K562 (cell line): ENCODE measurements around the gene KPTN. TPM values are rescaled to one million over a fixed set of nuclear protein-coding genes. Genes with fewer than 3 reads are reported as not detected.

Experiments
- BRCA1 ChIP-seq, 2 experiments: fragments of 450-650 bp in 1 of 2; sonication (generic) in 1 of 2; formaldehyde crosslinking in 1 of 2; IDR thresholded peaks; 2 replicates each; pipeline versions ENCODE4 v1.5.0 to v1.6.1; 2017 to 2020; ENCODE audit warnings: mild to moderate bottlenecking in 1 of 2, missing genetic modification reagents in 1 of 2
- CXXC5 ChIP-seq: fragments of 250-450 bp; sonication (Bioruptor Pico); IDR thresholded peaks from 2 replicates; pipeline ENCODE4 v1.8.0; 2022; ENCODE audit warnings: inconsistent platforms, mild to moderate bottlenecking, moderate library complexity
- HDAC8 ChIP-seq: fragments of 450-650 bp; IDR thresholded peaks from 2 replicates; pipeline ENCODE4 v1.6.1; 2016; ENCODE audit warnings: mild to moderate bottlenecking, missing genetic modification characterization, moderate library complexity, missing compliant biosample characterization
- HLTF ChIP-seq: fragments of 450-650 bp; IDR thresholded peaks from 2 replicates; pipeline ENCODE4 v1.6.1; 2016
- JUNB ChIP-seq: fragments of 450-650 bp; formaldehyde crosslinking; conservative IDR thresholded peaks from 2 replicates; pipeline ENCODE4 v1.4.0; 2020; ENCODE audit warnings: mild to moderate bottlenecking
- NR4A1 ChIP-seq, 2 experiments: fragments of 250-450 bp in 1 of 2; fragments of 450-650 bp in 1 of 2; sonication (Bioruptor Pico) in 1 of 2; IDR thresholded peaks; 2 replicates each; pipeline versions ENCODE4 v1.4.0 to v1.6.1; 2016 to 2020; ENCODE audit warnings: mild to moderate bottlenecking in 2 of 2, missing compliant biosample characterization in 1 of 2, missing genetic modification characterization in 1 of 2, moderate library complexity in 1 of 2
- POLR2G ChIP-seq: fragments of 200-400 bp; formaldehyde crosslinking; IDR thresholded peaks from 2 replicates; pipeline ENCODE4 v1.6.1; 2017; ENCODE audit warnings: low read depth, mild to moderate bottlenecking, antibody characterized with exemption, low read length, moderate library complexity
- SIX5 ChIP-seq, 2 experiments: IDR thresholded peaks; 2 replicates each; pipeline ENCODE4 v1.6.1; 2011; ENCODE audit warnings: low read length in 2 of 2, borderline replicate concordance in 1 of 2, low read depth in 1 of 2, mild to moderate bottlenecking in 1 of 2, moderate library complexity in 1 of 2; ENCODE audit not compliant: insufficient read depth in 1 of 2
- ZNF134 ChIP-seq: fragments of 250-450 bp; sonication (Bioruptor Pico); conservative IDR thresholded peaks from 2 replicates; pipeline ENCODE4 v1.4.0; 2020
- ZNF184 ChIP-seq: sonication (generic); formaldehyde crosslinking; IDR thresholded peaks from 2 replicates; pipeline ENCODE4 v1.5.0; 2020; ENCODE audit warnings: missing genetic modification reagents
- ZNF347 ChIP-seq: fragments of 450-650 bp; formaldehyde crosslinking; IDR thresholded peaks from 2 replicates; pipeline ENCODE4 v1.4.0; 2020; ENCODE audit warnings: low read depth, mild to moderate bottlenecking, moderate library complexity
- polyA plus RNA-seq, 8 experiments: library from polyadenylated mRNA; depleted of rRNA in 4 of 8; stranded (reverse) in 5 of 8; unstranded in 3 of 8; fragments of >200 nt; fragmentation: Nextera tagmentation in 2 of 8; fragmentation: Illumina TruSeq in 1 of 8; extraction: Ambion mirVana in 2 of 8; extraction: Trizol in 1 of 8; gene quantifications; 2 replicates each; pipeline versions ENCODE4 v1.2.1 to v1.2.3, GENCODE V29; 2011 to 2014; ENCODE audit warnings: inconsistent platforms in 1 of 8, missing spikeins in 1 of 8
- total RNA-seq, 7 experiments: library from RNA; depleted of rRNA in 6 of 7; stranded (reverse); fragments of >200 nt in 6 of 7; fragmentation: Illumina TruSeq in 2 of 7; extraction: Trizol in 2 of 7; gene quantifications; 2 replicates each; pipeline versions ENCODE4 v1.2.1 to v1.2.3, GENCODE V29; 2011 to 2021; ENCODE audit warnings: low replicate concordance in 1 of 7
- TF ChIP-seq, protein P1 (sequence below): IDR thresholded peaks from 2 replicates; pipeline ENCODE4 v1.6.1; 2011; ENCODE audit not compliant: insufficient read length; ENCODE audit errors: extremely low read depth
- TF ChIP-seq, protein P2 (sequence below): sonication (generic); formaldehyde crosslinking; IDR thresholded peaks from 2 replicates; pipeline ENCODE4 v1.4.0; 2020; ENCODE audit warnings: mild to moderate bottlenecking, missing genetic modification reagents
- TF ChIP-seq, protein P3 (sequence below): sonication (generic); IDR thresholded peaks from 2 replicates; pipeline ENCODE4 v1.6.1; 2016
- TF ChIP-seq, protein P4 (sequence below): fragments of 450-650 bp; IDR thresholded peaks from 2 replicates; pipeline ENCODE4 v1.6.1; 2017; ENCODE audit warnings: antibody characterized with exemption, mild to moderate bottlenecking
- TF ChIP-seq, protein P5 (sequence below): fragments of 250-450 bp; sonication (Bioruptor Pico); IDR thresholded peaks from 2 replicates; pipeline ENCODE4 v1.8.0; 2021; ENCODE audit warnings: moderate library complexity, mild to moderate bottlenecking, inconsistent platforms
- TF ChIP-seq, protein P6 (sequence below), 3 experiments: fragments of 200-800 bp in 1 of 3; sonication (Bioruptor generic) in 1 of 3; sonication (generic) in 1 of 3; formaldehyde crosslinking in 1 of 3; IDR thresholded peaks; 2 replicates each; pipeline versions ENCODE4 v1.6.1 to v1.8.0; 2016 to 2022; ENCODE audit warnings: mild to moderate bottlenecking in 2 of 3, missing compliant biosample characterization in 2 of 3, missing genetic modification characterization in 2 of 3, missing genetic modification reagents in 1 of 3

Gene KPTN
- total and polyA plus RNA-seq, 9 of the 15 experiments (the other 6 are each of a cell fraction or from before 2014, with no cell fraction given) = 0.56 to 18.2 (median 8.5) TPM

DNA sequence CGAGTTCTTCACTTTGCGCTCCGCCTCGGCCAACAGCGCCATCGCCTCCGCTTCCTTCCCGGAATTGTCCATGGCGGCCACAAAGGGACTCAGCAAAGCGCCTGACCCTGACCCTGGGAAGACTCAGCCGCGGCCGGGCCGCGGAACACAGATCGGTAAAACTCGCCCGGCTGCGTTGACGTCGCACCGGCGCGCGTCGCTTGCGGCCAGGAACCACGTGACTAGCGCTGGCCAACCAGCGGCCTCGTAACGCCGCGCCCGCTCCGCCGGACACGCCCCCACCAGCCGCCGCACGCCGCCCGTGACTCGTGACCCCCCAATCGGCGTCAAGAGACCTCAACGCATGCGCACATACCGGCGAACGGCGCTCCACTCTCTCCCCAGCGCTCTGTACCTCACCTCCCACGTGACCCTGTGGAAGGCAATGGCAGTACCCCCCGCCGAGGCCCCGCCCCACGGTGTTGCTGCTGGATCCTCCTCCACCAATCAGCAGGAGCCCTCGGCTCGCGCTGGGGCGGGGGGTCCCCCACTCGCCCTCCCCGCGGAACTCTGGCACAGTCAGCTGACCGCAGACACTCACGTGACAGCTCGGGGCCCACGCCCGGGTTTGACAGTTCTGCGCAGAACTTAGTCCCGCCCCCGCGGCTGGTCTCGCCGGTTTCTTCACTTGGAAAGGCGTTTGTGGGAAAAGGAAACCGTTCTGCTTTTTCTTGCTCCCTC, 31.0 kb upstream of the KPTN start, which contains the start of gene NAPA (continued):
- TF ChIP-seq, protein P1, sequence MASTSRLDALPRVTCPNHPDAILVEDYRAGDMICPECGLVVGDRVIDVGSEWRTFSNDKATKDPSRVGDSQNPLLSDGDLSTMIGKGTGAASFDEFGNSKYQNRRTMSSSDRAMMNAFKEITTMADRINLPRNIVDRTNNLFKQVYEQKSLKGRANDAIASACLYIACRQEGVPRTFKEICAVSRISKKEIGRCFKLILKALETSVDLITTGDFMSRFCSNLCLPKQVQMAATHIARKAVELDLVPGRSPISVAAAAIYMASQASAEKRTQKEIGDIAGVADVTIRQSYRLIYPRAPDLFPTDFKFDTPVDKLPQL = no peak
- TF ChIP-seq, protein P2, sequence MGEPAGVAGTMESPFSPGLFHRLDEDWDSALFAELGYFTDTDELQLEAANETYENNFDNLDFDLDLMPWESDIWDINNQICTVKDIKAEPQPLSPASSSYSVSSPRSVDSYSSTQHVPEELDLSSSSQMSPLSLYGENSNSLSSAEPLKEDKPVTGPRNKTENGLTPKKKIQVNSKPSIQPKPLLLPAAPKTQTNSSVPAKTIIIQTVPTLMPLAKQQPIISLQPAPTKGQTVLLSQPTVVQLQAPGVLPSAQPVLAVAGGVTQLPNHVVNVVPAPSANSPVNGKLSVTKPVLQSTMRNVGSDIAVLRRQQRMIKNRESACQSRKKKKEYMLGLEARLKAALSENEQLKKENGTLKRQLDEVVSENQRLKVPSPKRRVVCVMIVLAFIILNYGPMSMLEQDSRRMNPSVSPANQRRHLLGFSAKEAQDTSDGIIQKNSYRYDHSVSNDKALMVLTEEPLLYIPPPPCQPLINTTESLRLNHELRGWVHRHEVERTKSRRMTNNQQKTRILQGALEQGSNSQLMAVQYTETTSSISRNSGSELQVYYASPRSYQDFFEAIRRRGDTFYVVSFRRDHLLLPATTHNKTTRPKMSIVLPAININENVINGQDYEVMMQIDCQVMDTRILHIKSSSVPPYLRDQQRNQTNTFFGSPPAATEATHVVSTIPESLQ (CRISPR knock-in tag) = no peak
- TF ChIP-seq NR4A1 (CRISPR knock-in tag; IDR thresholded peaks at IDR 0.05) (no peak), NR4A1 (tag; IDR thresholded peaks at IDR 0.05) (no peak), HLTF (no peak), ZNF134 (no peak), POLR2G (peak; percentile 89), JUNB (CRISPR knock-in tag) (no peak), SIX5 (IDR thresholded peaks at IDR 0.05; ENCODE audit: borderline replicate concordance in 1 of 2, insufficient read depth in 1 of 2, low read depth in 1 of 2, low read length in 2 of 2) (no peak), BRCA1 (IDR thresholded peaks at IDR 0.05) (no peak), BRCA1 (CRISPR knock-in tag; IDR thresholded peaks at IDR 0.05) (no peak), HDAC8 (tag) (no peak), ZNF347 (CRISPR knock-in tag) (no peak), CXXC5 (CRISPR knock-in tag) (peak; percentile 98), ZNF184 (CRISPR knock-in tag) (peak; percentile 91)
- TF ChIP-seq, protein P3, sequence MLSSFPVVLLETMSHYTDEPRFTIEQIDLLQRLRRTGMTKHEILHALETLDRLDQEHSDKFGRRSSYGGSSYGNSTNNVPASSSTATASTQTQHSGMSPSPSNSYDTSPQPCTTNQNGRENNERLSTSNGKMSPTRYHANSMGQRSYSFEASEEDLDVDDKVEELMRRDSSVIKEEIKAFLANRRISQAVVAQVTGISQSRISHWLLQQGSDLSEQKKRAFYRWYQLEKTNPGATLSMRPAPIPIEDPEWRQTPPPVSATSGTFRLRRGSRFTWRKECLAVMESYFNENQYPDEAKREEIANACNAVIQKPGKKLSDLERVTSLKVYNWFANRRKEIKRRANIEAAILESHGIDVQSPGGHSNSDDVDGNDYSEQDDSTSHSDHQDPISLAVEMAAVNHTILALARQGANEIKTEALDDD = 0 out of 2 replicates have a peak, but pooled peaks have one; percentile 22
- TF ChIP-seq, protein P4, sequence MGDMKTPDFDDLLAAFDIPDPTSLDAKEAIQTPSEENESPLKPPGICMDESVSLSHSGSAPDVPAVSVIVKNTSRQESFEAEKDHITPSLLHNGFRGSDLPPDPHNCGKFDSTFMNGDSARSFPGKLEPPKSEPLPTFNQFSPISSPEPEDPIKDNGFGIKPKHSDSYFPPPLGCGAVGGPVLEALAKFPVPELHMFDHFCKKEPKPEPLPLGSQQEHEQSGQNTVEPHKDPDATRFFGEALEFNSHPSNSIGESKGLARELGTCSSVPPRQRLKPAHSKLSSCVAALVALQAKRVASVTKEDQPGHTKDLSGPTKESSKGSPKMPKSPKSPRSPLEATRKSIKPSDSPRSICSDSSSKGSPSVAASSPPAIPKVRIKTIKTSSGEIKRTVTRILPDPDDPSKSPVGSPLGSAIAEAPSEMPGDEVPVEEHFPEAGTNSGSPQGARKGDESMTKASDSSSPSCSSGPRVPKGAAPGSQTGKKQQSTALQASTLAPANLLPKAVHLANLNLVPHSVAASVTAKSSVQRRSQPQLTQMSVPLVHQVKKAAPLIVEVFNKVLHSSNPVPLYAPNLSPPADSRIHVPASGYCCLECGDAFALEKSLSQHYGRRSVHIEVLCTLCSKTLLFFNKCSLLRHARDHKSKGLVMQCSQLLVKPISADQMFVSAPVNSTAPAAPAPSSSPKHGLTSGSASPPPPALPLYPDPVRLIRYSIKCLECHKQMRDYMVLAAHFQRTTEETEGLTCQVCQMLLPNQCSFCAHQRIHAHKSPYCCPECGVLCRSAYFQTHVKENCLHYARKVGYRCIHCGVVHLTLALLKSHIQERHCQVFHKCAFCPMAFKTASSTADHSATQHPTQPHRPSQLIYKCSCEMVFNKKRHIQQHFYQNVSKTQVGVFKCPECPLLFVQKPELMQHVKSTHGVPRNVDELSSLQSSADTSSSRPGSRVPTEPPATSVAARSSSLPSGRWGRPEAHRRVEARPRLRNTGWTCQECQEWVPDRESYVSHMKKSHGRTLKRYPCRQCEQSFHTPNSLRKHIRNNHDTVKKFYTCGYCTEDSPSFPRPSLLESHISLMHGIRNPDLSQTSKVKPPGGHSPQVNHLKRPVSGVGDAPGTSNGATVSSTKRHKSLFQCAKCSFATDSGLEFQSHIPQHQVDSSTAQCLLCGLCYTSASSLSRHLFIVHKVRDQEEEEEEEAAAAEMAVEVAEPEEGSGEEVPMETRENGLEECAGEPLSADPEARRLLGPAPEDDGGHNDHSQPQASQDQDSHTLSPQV = no peak
- TF ChIP-seq, protein P5, sequence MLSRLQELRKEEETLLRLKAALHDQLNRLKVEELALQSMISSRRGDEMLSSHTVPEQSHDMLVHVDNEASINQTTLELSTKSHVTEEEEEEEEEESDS (CRISPR knock-in tag) = no peak
- TF ChIP-seq, protein P6, sequence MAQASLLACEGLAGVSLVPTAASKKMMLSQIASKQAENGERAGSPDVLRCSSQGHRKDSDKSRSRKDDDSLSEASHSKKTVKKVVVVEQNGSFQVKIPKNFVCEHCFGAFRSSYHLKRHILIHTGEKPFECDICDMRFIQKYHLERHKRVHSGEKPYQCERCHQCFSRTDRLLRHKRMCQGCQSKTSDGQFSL (CRISPR knock-in tag; IDR thresholded peaks at IDR 0.05) = no peak; the same call in 1 of the 2 replicates
- TF ChIP-seq, protein P6 (tag; IDR thresholded peaks at IDR 0.05) = no peak
